HG02973 (cell line): ENCODE results near the gene METTL8.

ENCODE experiments used
- ATAC-seq: cut with Tn5 transposase; IDR thresholded peaks from one replicate; pipeline ENCODE4 v1.9.1; 2021; ENCODE audit warnings: moderate library complexity; ENCODE audit not compliant: unreplicated experiment

Gene METTL8

DNA sequence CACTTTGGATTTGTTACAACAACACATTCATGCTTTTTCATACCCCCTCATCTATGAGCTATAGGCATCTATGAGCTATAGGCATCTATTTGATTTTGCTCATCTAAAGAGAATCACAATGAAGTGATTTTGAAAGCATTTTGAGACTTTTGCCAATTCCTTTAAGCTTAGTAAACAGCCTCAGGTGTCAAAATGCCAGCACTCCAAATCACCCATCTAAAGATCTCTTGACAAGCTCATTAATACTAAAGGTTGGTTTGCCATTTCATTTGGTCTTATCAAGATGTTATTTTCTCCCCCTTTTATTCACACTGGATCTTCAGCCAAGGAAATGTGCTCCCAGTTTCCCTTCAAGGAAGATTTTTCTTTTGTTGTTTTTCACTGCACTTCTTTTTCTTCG lies 162.4 kb downstream of the METTL8 start:
- no peak for ATAC-seq

DNA sequence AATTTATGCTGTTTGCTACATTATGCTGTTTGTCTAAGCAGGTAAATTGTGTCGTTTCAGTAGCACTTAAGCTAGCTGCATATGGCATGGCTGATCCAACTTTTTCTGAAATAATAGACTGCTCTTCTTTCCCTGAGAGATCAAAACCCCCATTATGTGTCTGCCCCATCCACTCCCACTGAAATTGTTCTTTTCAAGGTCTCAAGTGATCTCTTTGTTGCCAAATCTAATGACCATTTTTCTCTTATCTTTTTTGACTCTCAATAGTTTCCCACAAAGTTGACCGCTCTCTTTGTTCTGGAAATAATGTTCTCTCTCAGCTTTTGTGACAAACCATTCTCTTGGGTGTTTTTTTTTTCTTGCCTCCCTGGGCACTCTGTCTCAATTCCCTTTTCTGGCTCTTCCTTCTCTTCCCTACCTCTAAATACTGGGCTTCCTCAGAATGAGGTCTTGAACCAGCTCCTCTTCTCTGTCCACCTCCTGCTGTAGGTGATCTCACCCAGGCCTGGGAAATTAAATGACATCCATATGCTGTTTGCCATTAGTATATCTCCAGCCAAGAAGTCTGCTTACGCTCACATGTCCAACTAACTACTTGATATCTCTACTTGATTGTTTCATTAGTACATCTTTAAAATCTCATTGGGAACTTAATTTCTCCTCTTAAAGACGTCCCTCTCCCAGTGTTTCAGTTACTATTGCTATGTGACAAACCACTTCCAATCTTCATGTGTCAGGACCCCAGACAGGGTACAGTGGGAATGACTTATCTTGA lies 165.7 kb downstream of the METTL8 start:
- ATAC-seq, result no peak
